Brain pericyte (primary cell): ENCODE measurements around the gene TMOD2.

Experiments
- DNase-seq: peaks from one replicate; pipeline ENCODE4 v3.0.0-alpha.2; 2012; ENCODE audit warnings: low read depth, low spot score

TMOD2 gene

GRCh38 chr15:51816611-51817010 lies 65.2 kb downstream of the TMOD2 start:
- DNase-seq = no peak

- no peak for DNase-seq
Observed at GRCh38 chr15:51818150-51818549, 66.8 kb downstream of the TMOD2 start.

GRCh38 chr15:51825698-51826097 lies 74.3 kb downstream of the TMOD2 start:
- no peak for DNase-seq

GRCh38 chr15:51828621-51829375 lies 77.4 kb downstream of the TMOD2 start:
- no peak for DNase-seq

- peak; percentile 76 for DNase-seq
Observed at GRCh38 chr15:51829376-51830275, 78.2 kb downstream of the TMOD2 start, which contains the start of gene TMOD3. TMOD3 (plus strand) TSS chr15:51829653; CDS start chr15:51862885, 33,232 bp downstream.

- DNase-seq = peak; percentile 73
Observed at GRCh38 chr15:51830276-51830806, 78.9 kb downstream of the TMOD2 start.

GRCh38 chr15:51833772-51834171 lies 82.4 kb downstream of the TMOD2 start:
- DNase-seq = no peak

- no peak for DNase-seq
Observed at GRCh38 chr15:51837792-51838251, 86.4 kb downstream of the TMOD2 start.

- DNase-seq = no peak
Observed at GRCh38 chr15:51838270-51838669, 86.9 kb downstream of the TMOD2 start.

- DNase-seq = no peak
Observed at GRCh38 chr15:51840692-51841091, 89.3 kb downstream of the TMOD2 start.

GRCh38 chr15:51841406-51842040 lies 90.1 kb downstream of the TMOD2 start:
- no peak for DNase-seq

GRCh38 chr15:51842265-51842664 lies 90.9 kb downstream of the TMOD2 start:
- DNase-seq = no peak

GRCh38 chr15:51842852-51843737 lies 91.7 kb downstream of the TMOD2 start:
- DNase-seq = no peak

GRCh38 chr15:51844747-51845426 lies 93.5 kb downstream of the TMOD2 start:
- DNase-seq = no peak

GRCh38 chr15:51846066-51846462 lies 94.7 kb downstream of the TMOD2 start:
- DNase-seq = no peak

GRCh38 chr15:51846463-51847230 lies 95.2 kb downstream of the TMOD2 start:
- peak; percentile 55 for DNase-seq

GRCh38 chr15:51848811-51849210 lies 97.4 kb downstream of the TMOD2 start:
- DNase-seq = no peak

- no peak for DNase-seq
Observed at GRCh38 chr15:51849860-51850259, 98.5 kb downstream of the TMOD2 start.

GRCh38 chr15:51853998-51854397 lies 102.6 kb downstream of the TMOD2 start:
- no peak for DNase-seq
